HepG2 (cell line): ENCODE measurements around the gene IFI30. TPM values are rescaled to one million over a fixed set of nuclear protein-coding genes. Genes with fewer than 3 reads are reported as not detected.

Experiments
- GATAD2A ChIP-seq: IDR thresholded peaks from 2 replicates; pipeline ENCODE4 v1.6.1; 2016
- HMGXB3 ChIP-seq: sonication (generic); formaldehyde crosslinking; IDR thresholded peaks from 2 replicates; pipeline ENCODE4 v1.4.0; 2020; ENCODE audit warnings: missing genetic modification reagents, borderline replicate concordance
- HOXD1 ChIP-seq: sonication (generic); formaldehyde crosslinking; IDR thresholded peaks from 2 replicates; pipeline ENCODE4 v1.5.0; 2020; ENCODE audit warnings: missing genetic modification reagents
- NCOA1 ChIP-seq: sonication (generic); formaldehyde crosslinking; IDR thresholded peaks from 2 replicates; pipeline ENCODE4 v1.9.0; 2021; ENCODE audit warnings: missing genetic modification reagents
- NR2F2 ChIP-seq: IDR thresholded peaks from 2 replicates; pipeline ENCODE4 v1.6.1; 2012; ENCODE audit warnings: low read depth, inconsistent platforms, borderline replicate concordance
- PAXIP1 ChIP-seq: sonication (generic); formaldehyde crosslinking; conservative IDR thresholded peaks from 2 replicates; pipeline ENCODE4 v1.4.0; 2020; ENCODE audit warnings: mild to moderate bottlenecking, missing genetic modification reagents, moderate library complexity
- POLR2AphosphoS5 ChIP-seq: IDR thresholded peaks from 2 replicates; pipeline ENCODE4 v1.6.1; 2012; ENCODE audit warnings: low read depth, low read length
- SOX6 ChIP-seq, 2 experiments: fragments of 450-650 bp in 1 of 2; sonication (generic) in 1 of 2; formaldehyde crosslinking in 1 of 2; IDR thresholded peaks; 2 replicates each; pipeline versions ENCODE4 v1.4.0 to v1.6.1; 2017 to 2020; ENCODE audit warnings: antibody characterized with exemption in 1 of 2, mild to moderate bottlenecking in 1 of 2, missing genetic modification reagents in 1 of 2
- ZC3H4 ChIP-seq: sonication (generic); formaldehyde crosslinking; IDR thresholded peaks from 2 replicates; pipeline ENCODE4 v1.4.0; 2020; ENCODE audit warnings: missing genetic modification reagents, borderline replicate concordance
- ZNF143 ChIP-seq: sonication (generic); formaldehyde crosslinking; IDR thresholded peaks from 2 replicates; pipeline ENCODE4 v1.4.0; 2020; ENCODE audit warnings: missing genetic modification reagents
- ZNF503 ChIP-seq: sonication (generic); formaldehyde crosslinking; IDR thresholded peaks from 2 replicates; pipeline ENCODE4 v1.4.0; 2020; ENCODE audit warnings: missing genetic modification reagents
- ZNF512B ChIP-seq: sonication (generic); formaldehyde crosslinking; IDR thresholded peaks from 2 replicates; pipeline ENCODE4 v1.5.1; 2020; ENCODE audit warnings: missing genetic modification reagents, mild to moderate bottlenecking, borderline replicate concordance
- ZNF777 ChIP-seq: sonication (generic); formaldehyde crosslinking; IDR thresholded peaks from 2 replicates; pipeline ENCODE4 v1.4.0; 2020; ENCODE audit warnings: missing genetic modification reagents
- ZSCAN5A ChIP-seq: sonication (generic); formaldehyde crosslinking; IDR thresholded peaks from 2 replicates; pipeline ENCODE4 v1.8.0; 2022; ENCODE audit warnings: mild to moderate bottlenecking, missing genetic modification reagents, borderline replicate concordance
- polyA plus RNA-seq, 8 experiments: library from polyadenylated mRNA; depleted of rRNA in 3 of 8; stranded (reverse) in 7 of 8; unstranded in 1 of 8; fragments of >200 nt; fragmentation: Illumina TruSeq in 4 of 8; extraction: Trizol in 4 of 8; gene quantifications; 2 replicates each; pipeline versions ENCODE4 v1.2.1 to v1.2.3, GENCODE V29; 2011 to 2016; ENCODE audit warnings: low read depth in 4 of 8, missing spikeins in 1 of 8, mixed read lengths in 1 of 8; ENCODE audit not compliant: insufficient read depth in 1 of 8
- total RNA-seq, 5 experiments: library from RNA; depleted of rRNA; stranded (reverse); fragments of >200 nt; fragmentation: Illumina TruSeq; extraction: Trizol; gene quantifications; 2 replicates each; pipeline ENCODE4 v1.2.3, GENCODE V29; 2016; ENCODE audit warnings: low read depth in 1 of 5

IFI30 gene
- total and polyA plus RNA-seq, 2 of the 13 experiments (the other 11 are each of a cell fraction or from before 2014, with no cell fraction given): 25.0 to 79.4 TPM

GRCh38 chr19:18223860-18224524 lies 50.4 kb downstream of the IFI30 start (continued):
- TF ChIP-seq ZNF503 (CRISPR knock-in tag) (no peak), ZNF143 (CRISPR knock-in tag) (no peak), NCOA1 (CRISPR knock-in tag) (0 out of 2 replicates have a peak, but pooled peaks have one; percentile 21), GATAD2A (peak; percentile 35; the same call in 1 of the 2 replicates), HOXD1 (CRISPR knock-in tag) (no peak), ZSCAN5A (CRISPR knock-in tag) (peak; percentile 43; the same call in 1 of the 2 replicates), NR2F2 (peak; percentile 80), POLR2AphosphoS5 (peak; percentile 65), ZC3H4 (no peak), HMGXB3 (CRISPR knock-in tag) (no peak), PAXIP1 (CRISPR knock-in tag) (no peak), ZNF512B (CRISPR knock-in tag) (no peak), ZNF777 (CRISPR knock-in tag) (peak; percentile 98), SOX6 (IDR thresholded peaks at IDR 0.05) (no peak), SOX6 (CRISPR knock-in tag; IDR thresholded peaks at IDR 0.05) (peak; percentile 50)
